ENCODE results near the gene IGLON5. TPM values are rescaled to one million over a fixed set of nuclear protein-coding genes. Genes with fewer than 3 reads are reported as not detected.

Gene IGLON5
- total RNA-seq, 2 donors from 2014 or later: not detected

- WGBS, 2 donors: 69 to 85% methylated on average over 2 of the region's 2 CpGs
- Histone ChIP-seq H3K9me3 (no peaks in the 10 kb centered on the region), H3K4me1 (no peaks in the 10 kb centered on the region), H3K27me3 (no peaks in the 10 kb centered on the region), H3K27ac (no peak overlapping the region), H3K36me3 (replicated peaks in 1 of 2; ENCODE audit: insufficient read depth in 1 of 2, low read depth in 2 of 2) (no peaks in the 10 kb centered on the region), H3K4me3 (no peak overlapping the region)
- intact Hi-C loops (cut with DNase I): no loop called here
- DNase-seq: no peak
- no peak for TF ChIP-seq POLR2A (IDR thresholded peaks at IDR 0.05)
- TF ChIP-seq, protein P1, sequence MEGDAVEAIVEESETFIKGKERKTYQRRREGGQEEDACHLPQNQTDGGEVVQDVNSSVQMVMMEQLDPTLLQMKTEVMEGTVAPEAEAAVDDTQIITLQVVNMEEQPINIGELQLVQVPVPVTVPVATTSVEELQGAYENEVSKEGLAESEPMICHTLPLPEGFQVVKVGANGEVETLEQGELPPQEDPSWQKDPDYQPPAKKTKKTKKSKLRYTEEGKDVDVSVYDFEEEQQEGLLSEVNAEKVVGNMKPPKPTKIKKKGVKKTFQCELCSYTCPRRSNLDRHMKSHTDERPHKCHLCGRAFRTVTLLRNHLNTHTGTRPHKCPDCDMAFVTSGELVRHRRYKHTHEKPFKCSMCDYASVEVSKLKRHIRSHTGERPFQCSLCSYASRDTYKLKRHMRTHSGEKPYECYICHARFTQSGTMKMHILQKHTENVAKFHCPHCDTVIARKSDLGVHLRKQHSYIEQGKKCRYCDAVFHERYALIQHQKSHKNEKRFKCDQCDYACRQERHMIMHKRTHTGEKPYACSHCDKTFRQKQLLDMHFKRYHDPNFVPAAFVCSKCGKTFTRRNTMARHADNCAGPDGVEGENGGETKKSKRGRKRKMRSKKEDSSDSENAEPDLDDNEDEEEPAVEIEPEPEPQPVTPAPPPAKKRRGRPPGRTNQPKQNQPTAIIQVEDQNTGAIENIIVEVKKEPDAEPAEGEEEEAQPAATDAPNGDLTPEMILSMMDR (IDR thresholded peaks at IDR 0.05): no peak
- ATAC-seq: no peak
Observed at GRCh38 chr19:51377422-51377821, 66.0 kb downstream of the IGLON5 start.

GRCh38 chr19:51380379-51380778 is 68.9 kb downstream of the IGLON5 start:
- no peaks in the 10 kb centered on the region for H3K36me3 ChIP-seq (replicated peaks in 1 of 2; ENCODE audit: insufficient read depth in 1 of 2, low read depth in 2 of 2)
- intact Hi-C loops (cut with DNase I): no loop called here
- no peaks in the 10 kb centered on the region for H3K4me1 ChIP-seq
- 81 to 89% methylated on average over 9 of the region's 9 CpGs for WGBS, 2 donors
- H3K27me3 ChIP-seq: no peaks in the 10 kb centered on the region
- DNase-seq (no peak), ATAC-seq (no peak)
- no peak overlapping the region for H3K27ac ChIP-seq
- H3K9me3 ChIP-seq: no peaks in the 10 kb centered on the region
- TF ChIP-seq POLR2A (IDR thresholded peaks at IDR 0.05): no peak
- H3K4me3 ChIP-seq: no peak overlapping the region

Other genes with a start within 250 kb of the IGLON5 start
- 10 to 100 TPM in 1 of 2 donors, under 1 TPM in 1; 0.52 to 31.6 TPM for gene KLK13, start 246.6 kb upstream of the IGLON5 start, total RNA-seq
- gene KLK14, start 228.8 kb upstream of the IGLON5 start, total RNA-seq: not detected
- gene CTU1, start 203.2 kb upstream of the IGLON5 start, total RNA-seq: 10 to 100 TPM in 1 of 2 donors, 1 to 10 TPM in 1; 6.0 to 32.3 TPM
- 1 to 10 TPM in 1 of 2 donors, under 1 TPM in 1; 0.33 to 1.3 TPM for gene SIGLEC9, start 186.7 kb upstream of the IGLON5 start, total RNA-seq
- gene SIGLEC7, start 169.3 kb upstream of the IGLON5 start, total RNA-seq: not detected
- 1 to 10 TPM; 1.3 TPM for gene CD33, start 86.6 kb upstream of the IGLON5 start, total RNA-seq
- not detected for gene SIGLECL1, start 60.6 kb upstream of the IGLON5 start, total RNA-seq
- gene VSIG10L, start 30.5 kb downstream of the IGLON5 start, total RNA-seq: 1 to 10 TPM in 1 of 2 donors, under 1 TPM in 1; 0.78 to 1.3 TPM
- gene ETFB, start 54.7 kb downstream of the IGLON5 start, total RNA-seq: 10 to 100 TPM; 58.7 to 61.5 TPM
- not detected for gene CLDND2, start 57.4 kb downstream of the IGLON5 start, total RNA-seq
- gene NKG7, start 61.0 kb downstream of the IGLON5 start, total RNA-seq: not detected
- gene LIM2, start 76.3 kb downstream of the IGLON5 start, total RNA-seq: not detected
- not detected for gene C19orf84, start 78.9 kb downstream of the IGLON5 start, total RNA-seq
- 1 to 10 TPM; 2.0 to 3.9 TPM for gene SIGLEC10, start 106.0 kb downstream of the IGLON5 start, total RNA-seq
- under 1 TPM in 1 of 2 donors, not detected in 1; 0.52 TPM for gene SIGLEC8, start 146.8 kb downstream of the IGLON5 start, total RNA-seq
- not detected for gene CEACAM18, start 166.9 kb downstream of the IGLON5 start, total RNA-seq
- not detected for gene SIGLEC12, start 190.2 kb downstream of the IGLON5 start, total RNA-seq
- gene SIGLEC6, start 220.0 kb downstream of the IGLON5 start, total RNA-seq: under 1 TPM in 1 of 2 donors, not detected in 1; 0.26 TPM

All from body of pancreas (tissue), 4 donors.